K562 (cell line): ENCODE measurements around the gene USP32. TPM values are rescaled to one million over a fixed set of nuclear protein-coding genes. Genes with fewer than 3 reads are reported as not detected.

ENCODE experiments used
- FOXK2 ChIP-seq, 2 experiments: fragments of 450-650 bp; IDR thresholded peaks in 1 of 2; conservative IDR thresholded peaks in 1 of 2; 2 replicates each; pipeline ENCODE4 v1.6.1; 2016; ENCODE audit warnings: low read depth in 2 of 2, mild to moderate bottlenecking in 1 of 2
- HSF4 ChIP-seq: fragments of 250-450 bp; sonication (Bioruptor Pico); IDR thresholded peaks from 2 replicates; pipeline ENCODE4 v2.1.2; 2022; ENCODE audit warnings: mild to moderate bottlenecking, moderate library complexity, borderline replicate concordance
- KAT7 ChIP-seq: sonication (generic); formaldehyde crosslinking; IDR thresholded peaks from 2 replicates; pipeline ENCODE4 v1.8.0; 2022; ENCODE audit warnings: missing genetic modification reagents, mild to moderate bottlenecking, borderline replicate concordance
- MIER1 ChIP-seq: fragments of 450-650 bp; IDR thresholded peaks from 2 replicates; pipeline ENCODE4 v1.6.1; 2016; ENCODE audit warnings: antibody characterized with exemption, mild to moderate bottlenecking, low read depth
- NCOR1 ChIP-seq: fragments of 450-650 bp; IDR thresholded peaks from 2 replicates; pipeline ENCODE4 v1.6.1; 2016; ENCODE audit warnings: mild to moderate bottlenecking, moderate library complexity
- SIN3B ChIP-seq: fragments of 450-650 bp; IDR thresholded peaks from 2 replicates; pipeline ENCODE4 v1.6.1; 2017; ENCODE audit warnings: low read depth, mild to moderate bottlenecking, moderate library complexity
- ZNF134 ChIP-seq: fragments of 250-450 bp; sonication (Bioruptor Pico); conservative IDR thresholded peaks from 2 replicates; pipeline ENCODE4 v1.4.0; 2020
- ZNF384 ChIP-seq: IDR thresholded peaks from 2 replicates; pipeline ENCODE4 v1.6.1; 2012; ENCODE audit warnings: low read depth, low read length, improper control_type of control experiment
- polyA plus RNA-seq, 8 experiments: library from polyadenylated mRNA; depleted of rRNA in 4 of 8; stranded (reverse) in 5 of 8; unstranded in 3 of 8; fragments of >200 nt; fragmentation: Nextera tagmentation in 2 of 8; fragmentation: Illumina TruSeq in 1 of 8; extraction: Ambion mirVana in 2 of 8; extraction: Trizol in 1 of 8; gene quantifications; 2 replicates each; pipeline versions ENCODE4 v1.2.1 to v1.2.3, GENCODE V29; 2011 to 2014; ENCODE audit warnings: inconsistent platforms in 1 of 8, missing spikeins in 1 of 8
- total RNA-seq, 7 experiments: library from RNA; depleted of rRNA in 6 of 7; stranded (reverse); fragments of >200 nt in 6 of 7; fragmentation: Illumina TruSeq in 2 of 7; extraction: Trizol in 2 of 7; gene quantifications; 2 replicates each; pipeline versions ENCODE4 v1.2.1 to v1.2.3, GENCODE V29; 2011 to 2021; ENCODE audit warnings: low replicate concordance in 1 of 7
- TF ChIP-seq, protein P1 (sequence below): fragments of 200-400 bp; formaldehyde crosslinking; IDR thresholded peaks from 2 replicates; pipeline ENCODE4 v1.6.1; 2017; ENCODE audit warnings: mild to moderate bottlenecking, low read depth, low read length, moderate library complexity
- TF ChIP-seq, protein P2 (sequence below): fragments of 250-450 bp; sonication (Bioruptor Pico); IDR thresholded peaks from 2 replicates; pipeline ENCODE4 v1.4.0; 2020; ENCODE audit warnings: mild to moderate bottlenecking, moderate library complexity
- TF ChIP-seq, protein P3 (sequence below), 2 experiments: fragments of 450-650 bp in 1 of 2; IDR thresholded peaks; 2 replicates each; pipeline ENCODE4 v1.6.1; 2011 to 2017; ENCODE audit warnings: low read depth in 2 of 2, antibody characterized with exemption in 1 of 2, borderline replicate concordance in 1 of 2, low read length in 1 of 2, mild to moderate bottlenecking in 1 of 2, mixed read lengths in 1 of 2; ENCODE audit not compliant: control insufficient read depth in 1 of 2

The USP32 gene
- total and polyA plus RNA-seq, 9 of the 15 experiments (the other 6 are each of a cell fraction or from before 2014, with no cell fraction given), result 18.0 to 69.3 (median 47.1) TPM

DNA sequence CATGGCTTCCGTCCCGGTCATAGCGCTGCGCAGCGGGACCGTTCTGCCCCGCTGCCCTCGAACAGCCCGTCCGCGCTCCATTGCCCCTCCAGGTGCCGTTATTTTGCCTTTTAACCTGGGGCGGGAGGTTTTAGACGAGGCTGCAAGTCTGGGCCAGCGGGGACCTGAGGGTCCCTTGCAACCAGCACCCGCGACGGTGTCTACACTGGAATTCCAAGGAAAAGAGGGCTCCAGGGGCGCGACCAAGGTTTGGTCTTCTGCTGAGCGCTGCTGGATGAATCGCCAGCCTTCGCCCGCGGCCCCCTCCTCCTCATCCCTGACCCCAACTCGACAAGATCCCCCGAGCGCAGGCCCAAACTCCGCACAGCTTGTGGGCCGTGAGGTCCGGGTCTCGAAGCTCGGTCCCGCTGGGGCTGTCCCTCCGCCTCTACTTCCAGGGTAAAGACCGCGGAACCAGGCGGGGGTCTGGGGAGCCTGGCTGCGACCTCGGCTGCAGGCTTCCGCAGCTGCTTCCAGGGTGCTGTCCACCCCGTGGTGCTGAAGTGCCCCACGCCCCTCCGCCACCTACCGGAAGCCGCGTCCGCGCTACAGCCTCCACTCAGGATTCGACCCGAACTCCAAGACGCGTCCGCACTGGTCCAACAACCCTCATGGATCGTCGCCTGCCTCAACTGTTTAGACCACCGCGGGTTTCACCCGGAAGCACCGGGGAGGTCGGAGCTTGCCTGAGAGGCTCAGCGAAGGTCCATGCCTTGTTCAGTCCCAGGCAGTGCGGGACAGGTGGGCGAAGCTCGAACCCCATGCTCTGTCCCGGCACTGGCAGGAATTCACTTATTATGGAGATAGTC lies 252.3 kb downstream of the USP32 start (continued):
- TF ChIP-seq, protein P1, sequence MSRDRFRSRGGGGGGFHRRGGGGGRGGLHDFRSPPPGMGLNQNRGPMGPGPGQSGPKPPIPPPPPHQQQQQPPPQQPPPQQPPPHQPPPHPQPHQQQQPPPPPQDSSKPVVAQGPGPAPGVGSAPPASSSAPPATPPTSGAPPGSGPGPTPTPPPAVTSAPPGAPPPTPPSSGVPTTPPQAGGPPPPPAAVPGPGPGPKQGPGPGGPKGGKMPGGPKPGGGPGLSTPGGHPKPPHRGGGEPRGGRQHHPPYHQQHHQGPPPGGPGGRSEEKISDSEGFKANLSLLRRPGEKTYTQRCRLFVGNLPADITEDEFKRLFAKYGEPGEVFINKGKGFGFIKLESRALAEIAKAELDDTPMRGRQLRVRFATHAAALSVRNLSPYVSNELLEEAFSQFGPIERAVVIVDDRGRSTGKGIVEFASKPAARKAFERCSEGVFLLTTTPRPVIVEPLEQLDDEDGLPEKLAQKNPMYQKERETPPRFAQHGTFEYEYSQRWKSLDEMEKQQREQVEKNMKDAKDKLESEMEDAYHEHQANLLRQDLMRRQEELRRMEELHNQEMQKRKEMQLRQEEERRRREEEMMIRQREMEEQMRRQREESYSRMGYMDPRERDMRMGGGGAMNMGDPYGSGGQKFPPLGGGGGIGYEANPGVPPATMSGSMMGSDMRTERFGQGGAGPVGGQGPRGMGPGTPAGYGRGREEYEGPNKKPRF, result no peak
- TF ChIP-seq KAT7 (peak; percentile 65; the same call in 1 of the 2 replicates), ZNF134 (CRISPR knock-in tag) (0 out of 2 replicates have a peak, but pooled peaks have one; percentile 16), ZNF384 (peak; percentile 77), SIN3B (no peak), MIER1 (peak; percentile 99), NCOR1 (no peak), FOXK2 (conservative IDR thresholded peaks at IDR 0.05 in 1 of 2, IDR thresholded peaks at IDR 0.05 in 1 of 2; ENCODE audit: low read depth in 2 of 2) (no peak), HSF4 (CRISPR knock-in tag) (no peak)
- TF ChIP-seq, protein P2, sequence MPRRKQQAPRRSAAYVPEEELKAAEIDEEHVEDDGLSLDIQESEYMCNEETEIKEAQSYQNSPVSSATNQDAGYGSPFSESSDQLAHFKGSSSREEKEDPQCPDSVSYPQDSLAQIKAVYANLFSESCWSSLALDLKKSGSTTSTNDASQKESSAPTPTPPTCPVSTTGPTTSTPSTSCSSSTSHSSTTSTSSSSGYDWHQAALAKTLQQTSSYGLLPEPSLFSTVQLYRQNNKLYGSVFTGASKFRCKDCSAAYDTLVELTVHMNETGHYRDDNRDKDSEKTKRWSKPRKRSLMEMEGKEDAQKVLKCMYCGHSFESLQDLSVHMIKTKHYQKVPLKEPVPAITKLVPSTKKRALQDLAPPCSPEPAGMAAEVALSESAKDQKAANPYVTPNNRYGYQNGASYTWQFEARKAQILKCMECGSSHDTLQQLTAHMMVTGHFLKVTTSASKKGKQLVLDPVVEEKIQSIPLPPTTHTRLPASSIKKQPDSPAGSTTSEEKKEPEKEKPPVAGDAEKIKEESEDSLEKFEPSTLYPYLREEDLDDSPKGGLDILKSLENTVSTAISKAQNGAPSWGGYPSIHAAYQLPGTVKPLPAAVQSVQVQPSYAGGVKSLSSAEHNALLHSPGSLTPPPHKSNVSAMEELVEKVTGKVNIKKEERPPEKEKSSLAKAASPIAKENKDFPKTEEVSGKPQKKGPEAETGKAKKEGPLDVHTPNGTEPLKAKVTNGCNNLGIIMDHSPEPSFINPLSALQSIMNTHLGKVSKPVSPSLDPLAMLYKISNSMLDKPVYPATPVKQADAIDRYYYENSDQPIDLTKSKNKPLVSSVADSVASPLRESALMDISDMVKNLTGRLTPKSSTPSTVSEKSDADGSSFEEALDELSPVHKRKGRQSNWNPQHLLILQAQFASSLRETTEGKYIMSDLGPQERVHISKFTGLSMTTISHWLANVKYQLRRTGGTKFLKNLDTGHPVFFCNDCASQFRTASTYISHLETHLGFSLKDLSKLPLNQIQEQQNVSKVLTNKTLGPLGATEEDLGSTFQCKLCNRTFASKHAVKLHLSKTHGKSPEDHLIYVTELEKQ, result no peak
- TF ChIP-seq, protein P3, sequence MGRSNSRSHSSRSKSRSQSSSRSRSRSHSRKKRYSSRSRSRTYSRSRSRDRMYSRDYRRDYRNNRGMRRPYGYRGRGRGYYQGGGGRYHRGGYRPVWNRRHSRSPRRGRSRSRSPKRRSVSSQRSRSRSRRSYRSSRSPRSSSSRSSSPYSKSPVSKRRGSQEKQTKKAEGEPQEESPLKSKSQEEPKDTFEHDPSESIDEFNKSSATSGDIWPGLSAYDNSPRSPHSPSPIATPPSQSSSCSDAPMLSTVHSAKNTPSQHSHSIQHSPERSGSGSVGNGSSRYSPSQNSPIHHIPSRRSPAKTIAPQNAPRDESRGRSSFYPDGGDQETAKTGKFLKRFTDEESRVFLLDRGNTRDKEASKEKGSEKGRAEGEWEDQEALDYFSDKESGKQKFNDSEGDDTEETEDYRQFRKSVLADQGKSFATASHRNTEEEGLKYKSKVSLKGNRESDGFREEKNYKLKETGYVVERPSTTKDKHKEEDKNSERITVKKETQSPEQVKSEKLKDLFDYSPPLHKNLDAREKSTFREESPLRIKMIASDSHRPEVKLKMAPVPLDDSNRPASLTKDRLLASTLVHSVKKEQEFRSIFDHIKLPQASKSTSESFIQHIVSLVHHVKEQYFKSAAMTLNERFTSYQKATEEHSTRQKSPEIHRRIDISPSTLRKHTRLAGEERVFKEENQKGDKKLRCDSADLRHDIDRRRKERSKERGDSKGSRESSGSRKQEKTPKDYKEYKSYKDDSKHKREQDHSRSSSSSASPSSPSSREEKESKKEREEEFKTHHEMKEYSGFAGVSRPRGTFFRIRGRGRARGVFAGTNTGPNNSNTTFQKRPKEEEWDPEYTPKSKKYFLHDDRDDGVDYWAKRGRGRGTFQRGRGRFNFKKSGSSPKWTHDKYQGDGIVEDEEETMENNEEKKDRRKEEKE (IDR thresholded peaks at IDR 0.05; ENCODE audit: borderline replicate concordance in 1 of 2, control insufficient read depth in 1 of 2, low read depth in 2 of 2, low read length in 1 of 2), result 0 out of 4 replicates have a peak, but pooled peaks of 1 of the 2 experiments have one; percentile 5
